HG03469 (cell line): ENCODE measurements around the gene LAMC2.
"Not testable (repeated sequence)": the region's sequence is repeated elsewhere in the genome, so short reads cannot be mapped to it uniquely, and the experiment has no call there.

Experiments used
- ATAC-seq: cut with Tn5 transposase; IDR thresholded peaks from one replicate; pipeline ENCODE4 v1.9.1; 2021; ENCODE audit warnings: mild to moderate bottlenecking, moderate library complexity, moderate number of reproducible peaks; ENCODE audit not compliant: unreplicated experiment

The LAMC2 gene

DNA sequence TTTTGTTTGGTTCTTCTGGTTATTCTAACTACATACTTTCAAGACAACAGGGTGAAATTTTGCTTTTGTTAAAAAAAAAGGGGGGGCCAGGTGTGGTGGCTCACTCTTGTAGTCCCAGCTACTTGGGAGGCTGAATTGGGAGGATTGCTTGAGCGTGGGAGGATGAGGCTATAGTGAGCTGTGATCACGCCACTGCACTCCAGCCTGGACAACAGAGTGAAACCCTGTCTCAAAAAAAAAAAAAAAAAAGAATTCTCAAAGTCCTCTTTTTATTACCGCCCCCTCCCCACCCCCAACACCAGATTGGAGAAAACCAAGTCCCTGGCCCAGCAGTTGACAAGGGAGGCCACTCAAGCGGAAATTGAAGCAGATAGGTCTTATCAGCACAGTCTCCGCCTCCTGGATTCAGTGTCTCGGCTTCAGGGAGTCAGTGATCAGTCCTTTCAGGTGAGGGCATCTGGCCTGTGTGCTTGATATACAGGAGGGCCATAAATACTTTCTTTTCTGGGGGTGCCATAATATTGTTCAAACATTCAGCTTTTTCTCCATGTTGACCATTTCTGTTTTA, 50.2 kb downstream of the LAMC2 start:
- ATAC-seq: no peak

GRCh38 chr1:183237046-183237445, 51.0 kb downstream of the LAMC2 start:
- ATAC-seq: no peak

DNA sequence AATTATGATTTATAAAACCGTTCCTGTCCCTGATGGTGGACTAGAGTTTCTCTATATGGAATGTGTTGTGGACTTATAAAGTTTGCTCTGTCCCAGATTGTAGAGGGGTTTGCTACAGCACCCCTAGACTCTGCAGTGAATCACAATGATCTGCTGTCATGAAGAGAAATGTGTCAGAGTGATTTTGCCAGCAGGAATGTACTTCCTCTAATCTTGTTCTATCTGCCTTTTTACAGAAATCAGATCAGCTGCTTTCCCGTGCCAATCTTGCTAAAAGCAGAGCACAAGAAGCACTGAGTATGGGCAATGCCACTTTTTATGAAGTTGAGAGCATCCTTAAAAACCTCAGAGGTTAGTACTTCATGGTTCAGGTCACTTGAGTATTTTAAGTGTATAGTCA, 52.0 kb downstream of the LAMC2 start:
- ATAC-seq: no peak

DNA sequence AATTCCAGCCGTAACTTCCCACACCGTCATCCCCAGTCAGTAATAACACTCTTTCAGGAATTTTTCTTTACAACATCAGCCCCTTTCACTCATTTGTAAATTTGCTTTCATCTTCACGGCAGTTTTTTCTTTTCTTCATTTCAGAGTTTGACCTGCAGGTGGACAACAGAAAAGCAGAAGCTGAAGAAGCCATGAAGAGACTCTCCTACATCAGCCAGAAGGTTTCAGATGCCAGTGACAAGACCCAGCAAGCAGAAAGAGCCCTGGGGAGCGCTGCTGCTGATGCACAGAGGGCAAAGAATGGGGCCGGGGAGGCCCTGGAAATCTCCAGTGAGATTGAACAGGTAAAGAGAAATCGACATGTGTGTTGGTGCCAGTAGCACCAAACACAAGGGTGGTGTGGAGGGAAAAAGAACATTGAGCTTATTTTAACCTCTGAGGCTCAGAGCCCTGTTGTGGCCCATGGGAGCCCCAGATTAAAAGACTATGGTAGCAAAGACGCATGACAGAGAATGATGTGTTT, 53.2 kb downstream of the LAMC2 start:
- no peak for ATAC-seq

GRCh38 chr1:183239793-183240525, 53.9 kb downstream of the LAMC2 start:
- ATAC-seq: no peak

GRCh38 chr1:183240526-183240825, 54.4 kb downstream of the LAMC2 start:
- ATAC-seq: no peak

DNA sequence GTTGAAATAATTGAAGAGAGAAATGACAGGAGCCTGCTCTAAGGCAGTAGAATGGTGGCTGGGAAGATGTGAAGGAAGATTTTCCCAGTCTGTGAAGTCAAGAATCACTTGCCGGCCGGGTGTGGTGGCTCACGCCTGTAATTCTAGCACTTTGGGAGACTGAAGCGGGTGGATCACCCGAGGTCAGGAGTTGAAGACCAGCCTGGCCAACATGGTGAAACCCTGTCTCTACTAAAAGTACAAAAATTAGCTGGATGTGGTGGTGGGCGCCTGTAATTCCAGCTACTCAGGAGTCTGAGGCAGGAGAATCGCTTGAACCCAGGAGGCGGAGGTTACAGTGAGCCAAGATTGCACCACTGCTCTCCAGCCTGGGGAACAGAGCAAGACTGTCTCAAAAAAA, 54.8 kb downstream of the LAMC2 start:
- not testable (repeated sequence) for ATAC-seq

GRCh38 chr1:183241471-183241870, 55.4 kb downstream of the LAMC2 start:
- ATAC-seq: no peak

DNA sequence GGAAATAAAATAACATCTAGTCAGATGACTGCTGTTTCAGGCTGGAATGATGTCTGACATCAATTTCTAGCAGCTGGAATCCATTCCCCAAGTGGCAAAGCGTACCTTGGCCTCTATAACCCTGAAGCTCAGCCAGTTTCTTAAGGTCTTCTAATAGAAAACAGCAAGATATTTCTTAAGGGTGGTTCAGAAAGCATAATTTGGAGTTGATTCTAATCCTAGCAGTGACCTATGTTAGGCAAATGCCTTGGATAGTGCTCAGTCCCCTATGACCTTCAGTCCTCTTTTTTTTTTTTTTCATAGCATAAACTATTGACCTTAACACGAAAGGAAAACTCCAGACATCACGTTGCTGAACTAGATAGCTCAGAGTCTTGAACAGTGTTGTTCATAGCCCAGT, 56.5 kb downstream of the LAMC2 start:
- ATAC-seq: no peak

DNA sequence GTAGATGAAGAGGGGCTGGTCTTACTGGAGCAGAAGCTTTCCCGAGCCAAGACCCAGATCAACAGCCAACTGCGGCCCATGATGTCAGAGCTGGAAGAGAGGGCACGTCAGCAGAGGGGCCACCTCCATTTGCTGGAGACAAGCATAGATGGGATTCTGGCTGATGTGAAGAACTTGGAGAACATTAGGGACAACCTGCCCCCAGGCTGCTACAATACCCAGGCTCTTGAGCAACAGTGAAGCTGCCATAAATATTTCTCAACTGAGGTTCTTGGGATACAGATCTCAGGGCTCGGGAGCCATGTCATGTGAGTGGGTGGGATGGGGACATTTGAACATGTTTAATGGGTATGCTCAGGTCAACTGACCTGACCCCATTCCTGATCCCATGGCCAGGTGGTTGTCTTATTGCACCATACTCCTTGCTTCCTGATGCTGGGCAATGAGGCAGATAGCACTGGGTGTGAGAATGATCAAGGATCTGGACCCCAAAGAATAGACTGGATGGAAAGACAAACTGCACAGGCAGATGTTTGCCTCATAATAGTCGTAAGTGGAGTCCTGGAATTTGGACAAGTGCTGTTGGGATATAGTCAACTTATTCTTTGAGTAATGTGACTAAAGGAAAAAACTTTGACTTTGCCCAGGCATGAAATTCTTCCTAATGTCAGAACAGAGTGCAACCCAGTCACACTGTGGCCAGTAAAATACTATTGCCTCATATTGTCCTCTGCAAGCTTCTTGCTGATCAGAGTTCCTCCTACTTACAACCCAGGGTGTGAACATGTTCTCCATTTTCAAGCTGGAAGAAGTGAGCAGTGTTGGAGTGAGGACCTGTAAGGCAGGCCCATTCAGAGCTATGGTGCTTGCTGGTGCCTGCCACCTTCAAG, 57.3 kb downstream of the LAMC2 start:
- no peak for ATAC-seq

DNA sequence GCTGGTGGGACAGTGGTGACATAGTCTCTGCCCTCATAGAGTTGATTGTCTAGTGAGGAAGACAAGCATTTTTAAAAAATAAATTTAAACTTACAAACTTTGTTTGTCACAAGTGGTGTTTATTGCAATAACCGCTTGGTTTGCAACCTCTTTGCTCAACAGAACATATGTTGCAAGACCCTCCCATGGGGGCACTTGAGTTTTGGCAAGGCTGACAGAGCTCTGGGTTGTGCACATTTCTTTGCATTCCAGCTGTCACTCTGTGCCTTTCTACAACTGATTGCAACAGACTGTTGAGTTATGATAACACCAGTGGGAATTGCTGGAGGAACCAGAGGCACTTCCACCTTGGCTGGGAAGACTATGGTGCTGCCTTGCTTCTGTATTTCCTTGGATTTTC, 58.4 kb downstream of the LAMC2 start:
- no peak for ATAC-seq

DNA sequence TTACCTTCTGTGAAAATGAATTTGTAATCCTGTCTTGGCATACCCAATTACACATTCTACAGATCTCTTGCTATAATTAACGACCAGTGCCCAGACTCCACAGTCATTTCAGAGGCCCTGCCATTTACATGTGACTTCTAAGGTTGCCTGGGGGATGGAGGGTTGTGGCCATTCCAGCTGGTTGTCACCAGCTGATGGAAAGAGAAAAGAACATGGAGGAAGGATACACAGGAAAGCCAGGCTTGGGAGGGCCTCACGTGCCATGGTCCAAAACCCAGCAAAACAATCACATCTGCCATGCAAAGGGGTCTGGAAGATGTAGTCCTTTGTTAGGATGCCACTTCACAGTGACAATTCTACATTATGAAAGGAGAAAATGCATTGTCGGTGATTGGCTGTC, 59.3 kb downstream of the LAMC2 start:
- ATAC-seq: no peak

DNA sequence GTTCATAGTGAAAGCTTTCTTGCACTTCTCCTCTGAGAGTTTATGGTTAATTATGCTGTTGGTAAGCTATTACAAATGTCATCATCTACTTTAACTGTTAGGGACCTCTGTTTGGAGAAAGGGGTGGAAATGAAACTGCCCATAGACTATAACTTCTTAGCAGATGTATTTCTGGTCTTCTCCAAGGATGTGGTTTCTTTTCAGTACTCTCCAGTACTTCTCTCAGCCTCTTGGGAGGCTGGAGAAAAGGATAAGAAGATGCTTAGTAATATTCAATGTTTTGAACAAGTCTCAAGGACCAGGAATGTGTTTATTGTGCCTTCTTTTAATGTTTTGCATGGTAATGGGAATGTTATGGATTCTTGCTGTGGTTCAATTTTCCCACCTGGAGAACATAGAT, 60.4 kb downstream of the LAMC2 start:
- ATAC-seq: no peak

DNA sequence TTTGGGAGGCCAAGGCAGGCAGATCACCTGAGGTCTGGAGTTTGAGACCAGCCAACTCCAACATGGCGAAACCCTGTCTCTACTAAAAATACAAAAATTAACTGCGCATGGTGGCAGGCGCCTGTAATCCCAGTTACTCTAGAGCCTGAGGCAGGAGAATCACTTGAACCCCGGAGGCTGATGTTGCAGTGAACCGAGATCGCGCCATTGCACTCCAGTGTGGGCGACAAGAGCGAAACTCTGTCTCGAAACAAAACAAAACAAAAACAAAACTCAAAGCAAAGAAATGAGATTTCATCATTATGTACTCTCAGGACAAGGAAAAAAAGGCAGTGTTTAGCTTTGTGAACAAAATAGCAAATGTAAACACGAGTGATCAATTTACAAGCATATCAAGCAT, 61.0 kb downstream of the LAMC2 start:
- no peak for ATAC-seq

DNA sequence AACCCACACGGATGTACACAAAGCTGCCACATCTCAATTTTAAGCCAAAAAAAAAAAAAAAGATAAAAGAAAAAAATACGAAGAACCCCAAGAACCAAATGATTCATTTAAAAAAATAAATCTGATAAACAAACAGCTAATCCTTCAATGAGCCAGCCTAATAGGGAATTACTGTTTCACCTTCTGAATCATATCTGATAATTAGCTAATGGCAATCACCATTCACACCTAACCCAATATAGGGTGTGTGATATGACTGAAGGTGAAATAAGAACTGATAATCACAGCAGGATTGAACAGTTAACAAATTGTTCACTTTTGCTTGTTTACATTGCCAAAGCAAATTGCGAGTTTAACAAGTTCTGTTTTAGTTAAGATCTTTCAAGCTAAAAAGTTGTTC, 61.4 kb downstream of the LAMC2 start:
- no peak for ATAC-seq

DNA sequence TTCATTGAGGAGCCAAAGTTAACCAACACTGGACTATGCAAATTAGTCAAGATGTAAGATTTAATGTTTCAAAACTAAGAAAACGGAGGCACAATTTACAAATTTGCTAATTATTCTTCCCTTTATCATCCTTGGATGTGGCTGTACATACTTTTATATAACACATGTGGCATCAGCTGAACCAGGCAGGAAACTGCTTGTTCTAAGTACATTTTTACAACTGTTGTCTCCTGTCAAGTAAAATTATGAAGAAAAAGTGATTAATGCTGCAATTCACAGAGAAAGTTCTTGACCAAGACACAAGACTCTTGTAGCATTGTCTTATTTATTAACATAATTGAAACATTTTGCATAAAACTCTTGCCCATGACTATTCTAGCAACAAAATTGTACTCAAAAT, 61.9 kb downstream of the LAMC2 start:
- no peak for ATAC-seq

DNA sequence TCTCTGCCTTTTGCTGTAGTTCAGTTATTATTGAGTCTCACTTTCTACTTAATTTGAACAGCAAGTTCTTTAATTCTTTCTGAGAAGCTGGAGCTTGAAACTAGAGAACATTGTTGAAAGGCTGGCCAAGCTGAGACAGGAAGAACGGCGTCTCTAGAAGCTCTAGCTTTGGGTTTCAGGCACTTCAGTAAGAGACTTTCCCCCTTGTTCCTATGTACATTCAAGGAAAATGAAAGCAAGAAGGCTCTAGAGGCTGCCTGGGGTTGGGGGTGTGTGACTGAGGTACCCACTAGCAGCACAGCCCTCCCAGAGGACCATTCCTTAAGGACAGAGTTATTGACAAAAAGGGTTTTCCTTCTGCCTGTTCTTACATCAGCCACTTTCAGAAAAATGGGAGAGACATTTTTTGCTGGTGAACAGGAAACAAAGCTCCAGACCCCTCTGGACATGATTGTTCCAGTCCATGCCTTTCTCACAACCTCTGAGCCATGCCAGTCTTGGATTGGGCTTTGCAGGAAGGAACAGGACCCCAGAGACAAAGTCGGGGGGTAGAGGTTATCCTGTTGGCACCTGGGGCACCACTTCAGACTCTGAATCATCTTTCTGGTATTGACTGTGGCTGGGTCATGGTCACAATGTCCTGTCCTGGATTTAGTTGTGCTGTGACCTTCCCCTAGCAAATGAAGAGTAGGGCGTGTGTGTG, 63.1 kb downstream of the LAMC2 start:
- no peak for ATAC-seq

- no peak for ATAC-seq
These were observed 63.9 kb downstream of the LAMC2 start for GRCh38 chr1:183249941-183250452.

DNA sequence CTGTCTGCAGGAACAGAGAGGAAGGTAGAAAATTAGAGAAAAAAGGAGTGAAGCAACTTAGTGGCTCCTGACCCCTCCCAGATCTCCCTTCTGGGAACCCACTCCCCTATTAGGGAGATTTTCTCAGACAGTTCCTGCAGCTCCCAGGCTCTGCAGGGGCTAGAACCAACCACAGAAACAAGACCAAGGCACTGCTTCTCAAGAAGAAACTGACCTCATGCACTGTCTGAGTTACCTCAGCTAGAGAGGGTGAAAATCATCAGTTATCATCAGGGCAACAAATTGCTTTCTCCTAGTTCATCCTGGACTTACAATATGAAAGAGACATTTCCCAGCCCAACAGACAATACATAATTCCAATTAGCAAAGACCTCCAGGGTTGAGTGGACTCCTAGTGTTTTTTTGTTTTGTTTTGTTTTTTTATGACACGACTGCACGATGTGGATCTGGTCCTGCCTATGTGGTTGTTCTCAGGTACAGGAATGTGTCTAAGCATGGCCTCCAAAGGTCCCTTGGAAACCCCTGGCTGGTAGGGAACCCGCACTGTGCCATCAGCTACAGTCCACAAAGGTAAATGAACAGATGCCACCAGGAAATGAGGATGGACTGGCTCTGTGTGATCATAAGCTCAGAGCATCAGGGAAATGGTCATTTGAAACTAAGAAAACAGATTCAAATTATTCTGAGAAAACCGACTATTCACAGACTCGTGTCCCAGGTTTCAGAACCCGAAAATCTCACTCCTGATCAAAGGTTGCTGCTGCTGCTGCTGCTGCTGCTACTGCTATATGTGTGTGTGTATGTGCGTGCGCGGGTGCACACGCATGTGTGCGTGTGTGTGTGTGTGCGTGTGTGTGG, 65.3 kb downstream of the LAMC2 start:
- no peak for ATAC-seq

- no peak for ATAC-seq
These were observed 65.9 kb downstream of the LAMC2 start for GRCh38 chr1:183251959-183252450.
